Measurements from ENCODE around the gene ARSI.

Gene ARSI

DNA sequence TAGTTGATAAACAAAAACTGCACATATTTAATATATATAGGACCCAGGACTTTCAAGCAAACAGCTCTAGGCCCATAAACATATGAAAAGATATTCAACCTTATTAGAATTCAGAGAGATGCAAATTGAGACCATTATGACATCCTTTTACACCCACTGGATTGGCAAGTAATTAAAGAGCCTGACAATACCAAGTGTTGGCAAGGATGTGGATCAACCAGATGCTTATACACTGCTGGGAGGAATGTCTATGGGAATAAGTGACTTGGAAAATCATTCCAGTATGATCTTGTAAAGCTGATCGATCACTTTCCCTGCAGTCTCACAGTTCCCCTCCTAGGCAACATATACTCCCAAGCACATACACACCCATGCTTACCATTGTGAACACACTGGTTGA, 39.3 kb upstream of the ARSI start (continued):
- TF ChIP-seq ZNF544 (tag by site-specific recombination; IDR thresholded peaks at IDR 0.05) (no peak), ZNF350 (tag by site-specific recombination; IDR thresholded peaks at IDR 0.05) (no peak), ZNF571 (tag by site-specific recombination; IDR thresholded peaks at IDR 0.05) (no peak), ZNF626 (tag by site-specific recombination; IDR thresholded peaks at IDR 0.05) (no peak), ZNF837 (tag by site-specific recombination; IDR thresholded peaks at IDR 0.05) (no peak), ZFHX2 (tag by site-specific recombination; conservative IDR thresholded peaks at IDR 0.05) (no peak), ZIC2 (tag by site-specific recombination; IDR thresholded peaks at IDR 0.05) (no peak), SETDB1 (IDR thresholded peaks at IDR 0.05; ENCODE audit: insufficient read length, low read length) (no peak), ZNF175 (tag by site-specific recombination; IDR thresholded peaks at IDR 0.05) (no peak)
- TF ChIP-seq, protein P1, sequence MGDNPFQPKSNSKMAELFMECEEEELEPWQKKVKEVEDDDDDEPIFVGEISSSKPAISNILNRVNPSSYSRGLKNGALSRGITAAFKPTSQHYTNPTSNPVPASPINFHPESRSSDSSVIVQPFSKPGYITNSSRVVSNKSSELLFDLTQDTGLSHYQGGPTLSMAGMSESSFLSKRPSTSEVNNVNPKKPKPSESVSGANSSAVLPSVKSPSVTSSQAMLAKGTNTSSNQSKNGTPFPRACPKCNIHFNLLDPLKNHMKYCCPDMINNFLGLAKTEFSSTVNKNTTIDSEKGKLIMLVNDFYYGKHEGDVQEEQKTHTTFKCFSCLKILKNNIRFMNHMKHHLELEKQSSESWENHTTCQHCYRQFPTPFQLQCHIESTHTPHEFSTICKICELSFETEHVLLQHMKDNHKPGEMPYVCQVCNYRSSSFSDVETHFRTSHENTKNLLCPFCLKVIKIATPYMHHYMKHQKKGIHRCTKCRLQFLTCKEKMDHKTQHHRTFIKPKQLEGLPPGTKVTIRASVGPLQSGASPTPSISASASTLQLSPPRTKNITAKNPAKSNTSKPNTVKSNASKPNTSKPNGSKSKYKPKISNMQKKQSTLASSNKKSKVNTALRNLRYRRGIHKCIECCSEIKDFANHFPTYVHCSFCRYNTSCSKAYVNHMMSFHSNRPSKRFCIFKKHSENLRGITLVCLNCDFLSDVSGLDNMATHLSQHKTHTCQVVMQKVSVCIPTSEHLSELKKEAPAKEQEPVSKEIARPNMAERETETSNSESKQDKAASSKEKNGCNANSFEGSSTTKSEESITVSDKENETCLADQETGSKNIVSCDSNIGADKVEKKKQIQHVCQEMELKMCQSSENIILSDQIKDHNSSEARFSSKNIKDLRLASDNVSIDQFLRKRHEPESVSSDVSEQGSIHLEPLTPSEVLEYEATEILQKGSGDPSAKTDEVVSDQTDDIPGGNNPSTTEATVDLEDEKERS (tag by site-specific recombination; IDR thresholded peaks at IDR 0.05): no peak
- TF ChIP-seq, protein P2, sequence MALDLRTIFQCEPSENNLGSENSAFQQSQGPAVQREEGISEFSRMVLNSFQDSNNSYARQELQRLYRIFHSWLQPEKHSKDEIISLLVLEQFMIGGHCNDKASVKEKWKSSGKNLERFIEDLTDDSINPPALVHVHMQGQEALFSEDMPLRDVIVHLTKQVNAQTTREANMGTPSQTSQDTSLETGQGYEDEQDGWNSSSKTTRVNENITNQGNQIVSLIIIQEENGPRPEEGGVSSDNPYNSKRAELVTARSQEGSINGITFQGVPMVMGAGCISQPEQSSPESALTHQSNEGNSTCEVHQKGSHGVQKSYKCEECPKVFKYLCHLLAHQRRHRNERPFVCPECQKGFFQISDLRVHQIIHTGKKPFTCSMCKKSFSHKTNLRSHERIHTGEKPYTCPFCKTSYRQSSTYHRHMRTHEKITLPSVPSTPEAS (tag by site-specific recombination; IDR thresholded peaks at IDR 0.05): no peak
- TF ChIP-seq, protein P3, sequence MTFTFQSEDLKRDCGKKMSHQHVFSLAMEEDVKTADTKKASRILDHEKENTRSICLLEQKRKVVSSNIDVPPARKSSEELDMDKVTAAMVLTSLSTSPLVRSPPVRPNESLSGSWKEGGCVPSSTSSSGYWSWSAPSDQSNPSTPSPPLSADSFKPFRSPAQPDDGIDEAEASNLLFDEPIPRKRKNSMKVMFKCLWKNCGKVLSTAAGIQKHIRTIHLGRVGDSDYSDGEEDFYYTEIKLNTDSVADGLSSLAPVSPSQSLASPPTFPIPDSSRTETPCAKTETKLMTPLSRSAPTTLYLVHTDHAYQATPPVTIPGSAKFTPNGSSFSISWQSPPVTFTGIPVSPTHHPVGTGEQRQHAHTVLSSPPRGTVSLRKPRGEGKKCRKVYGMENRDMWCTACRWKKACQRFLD (tag by site-specific recombination; IDR thresholded peaks at IDR 0.05): no peak

DNA sequence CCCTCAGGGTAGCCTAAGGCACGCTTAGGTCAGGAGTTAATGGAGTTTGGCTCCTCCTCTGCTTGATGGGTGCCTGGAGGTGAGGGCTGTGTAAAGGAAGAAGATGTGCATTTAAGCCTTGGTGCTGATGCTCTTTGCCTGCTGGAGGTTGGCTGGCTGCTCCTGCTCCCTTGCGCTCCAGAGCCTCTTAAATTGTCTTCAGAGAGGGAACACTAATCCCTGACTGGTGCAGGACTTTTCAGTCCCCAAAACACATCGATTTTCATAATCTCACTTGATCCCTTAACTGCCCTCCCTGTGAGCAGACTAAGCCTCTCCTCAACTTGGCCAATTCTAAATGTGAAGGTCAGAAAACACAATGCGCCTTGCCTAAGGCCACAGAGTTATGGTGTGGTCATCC, 38.6 kb upstream of the ARSI start:
- Histone ChIP-seq H3K36me3 (ENCODE audit: control insufficient read depth in 2 of 2, insufficient read depth in 1 of 2, low read length in 2 of 2) (no peaks in the 10 kb centered on the region), H3K4me1 (ENCODE audit: control insufficient read depth, insufficient read depth, low read length) (no peaks in the 10 kb centered on the region), H3K9me3 (ENCODE audit: control insufficient read depth, insufficient read depth, low read depth, low read length) (no peaks in the 10 kb centered on the region), H3K27ac (ENCODE audit: extremely low read depth, low read depth, low read length) (no peak overlapping the region), H3K4me3 (ENCODE audit: low read depth, low read length) (no peak overlapping the region)
- ChIA-PET CTCF (no interaction called here), POLR2A (no interaction called here)
- TF ChIP-seq, protein P4, sequence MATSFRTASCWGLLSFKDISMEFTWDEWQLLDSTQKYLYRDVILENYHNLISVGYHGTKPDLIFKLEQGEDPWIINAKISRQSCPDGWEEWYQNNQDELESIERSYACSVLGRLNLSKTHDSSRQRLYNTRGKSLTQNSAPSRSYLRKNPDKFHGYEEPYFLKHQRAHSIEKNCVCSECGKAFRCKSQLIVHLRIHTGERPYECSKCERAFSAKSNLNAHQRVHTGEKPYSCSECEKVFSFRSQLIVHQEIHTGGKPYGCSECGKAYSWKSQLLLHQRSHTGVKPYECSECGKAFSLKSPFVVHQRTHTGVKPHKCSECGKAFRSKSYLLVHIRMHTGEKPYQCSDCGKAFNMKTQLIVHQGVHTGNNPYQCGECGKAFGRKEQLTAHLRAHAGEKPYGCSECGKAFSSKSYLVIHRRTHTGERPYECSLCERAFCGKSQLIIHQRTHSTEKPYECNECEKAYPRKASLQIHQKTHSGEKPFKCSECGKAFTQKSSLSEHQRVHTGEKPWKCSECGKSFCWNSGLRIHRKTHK (tag by site-specific recombination; IDR thresholded peaks at IDR 0.05): no peak
- TF ChIP-seq ZBTB21 (tag by site-specific recombination; IDR thresholded peaks at IDR 0.05): no peak

DNA sequence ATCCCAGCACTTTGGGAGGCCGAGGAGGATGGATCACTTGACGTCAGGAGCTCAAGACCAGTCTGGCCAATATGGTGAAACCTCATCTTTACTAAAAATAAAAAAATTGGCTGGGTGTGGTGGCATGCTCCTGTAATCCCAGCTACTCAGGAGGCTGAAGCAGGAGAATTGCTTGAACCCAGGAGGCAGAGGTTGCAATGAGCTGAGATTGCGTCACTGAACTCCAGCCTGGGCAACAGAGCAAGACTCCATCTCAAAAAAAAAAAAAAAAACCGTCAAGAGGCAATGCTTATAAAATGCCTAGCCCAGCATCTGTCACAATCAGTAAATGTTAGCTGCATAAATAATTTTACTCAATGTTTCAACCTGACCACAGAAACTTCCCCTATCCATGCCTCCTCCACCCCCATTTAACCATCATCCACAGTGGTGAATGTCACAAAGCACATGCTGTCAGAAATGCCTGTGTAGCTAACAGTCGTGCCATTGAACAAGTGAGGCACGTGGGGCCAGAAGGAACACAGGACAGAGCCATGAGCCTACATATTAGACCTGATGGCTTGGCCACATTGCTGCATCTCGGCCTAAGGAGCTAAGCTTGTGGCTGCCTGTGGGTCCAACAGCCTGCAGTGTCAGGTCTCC, 38.0 kb upstream of the ARSI start:
- no peak for TF ChIP-seq ZNF473 (tag by site-specific recombination; IDR thresholded peaks at IDR 0.05)
- no peak for TF ChIP-seq BCL11B (tag by site-specific recombination; IDR thresholded peaks at IDR 0.05; ENCODE audit: low read depth)
- TF ChIP-seq, protein P5, sequence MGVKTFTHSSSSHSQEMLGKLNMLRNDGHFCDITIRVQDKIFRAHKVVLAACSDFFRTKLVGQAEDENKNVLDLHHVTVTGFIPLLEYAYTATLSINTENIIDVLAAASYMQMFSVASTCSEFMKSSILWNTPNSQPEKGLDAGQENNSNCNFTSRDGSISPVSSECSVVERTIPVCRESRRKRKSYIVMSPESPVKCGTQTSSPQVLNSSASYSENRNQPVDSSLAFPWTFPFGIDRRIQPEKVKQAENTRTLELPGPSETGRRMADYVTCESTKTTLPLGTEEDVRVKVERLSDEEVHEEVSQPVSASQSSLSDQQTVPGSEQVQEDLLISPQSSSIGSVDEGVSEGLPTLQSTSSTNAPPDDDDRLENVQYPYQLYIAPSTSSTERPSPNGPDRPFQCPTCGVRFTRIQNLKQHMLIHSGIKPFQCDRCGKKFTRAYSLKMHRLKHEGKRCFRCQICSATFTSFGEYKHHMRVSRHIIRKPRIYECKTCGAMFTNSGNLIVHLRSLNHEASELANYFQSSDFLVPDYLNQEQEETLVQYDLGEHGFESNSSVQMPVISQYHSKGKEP (tag by site-specific recombination; IDR thresholded peaks at IDR 0.05): no peak
- TF ChIP-seq, protein P6, sequence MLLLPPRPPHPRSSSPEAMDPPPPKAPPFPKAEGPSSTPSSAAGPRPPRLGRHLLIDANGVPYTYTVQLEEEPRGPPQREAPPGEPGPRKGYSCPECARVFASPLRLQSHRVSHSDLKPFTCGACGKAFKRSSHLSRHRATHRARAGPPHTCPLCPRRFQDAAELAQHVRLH (tag by site-specific recombination; IDR thresholded peaks at IDR 0.05): no peak
- TF ChIP-seq ZNF37A (tag by site-specific recombination; IDR thresholded peaks at IDR 0.05): no peak
- TF ChIP-seq EGR2 (tag by site-specific recombination; IDR thresholded peaks at IDR 0.05; ENCODE audit: low read depth): no peak
- TF ChIP-seq TCF7L2 (IDR thresholded peaks at IDR 0.05; ENCODE audit: borderline replicate concordance, low read depth, low read length): no peak
- POLR2A ChIA-PET: no interaction called here
- CTCF ChIA-PET: no interaction called here

More for the DNA sequence above, 38.0 kb upstream of the ARSI start:
- H3K36me3 ChIP-seq (ENCODE audit: control insufficient read depth in 2 of 2, insufficient read depth in 1 of 2, low read length in 2 of 2): no peaks in the 10 kb centered on the region
- no peaks in the 10 kb centered on the region for H3K4me1 ChIP-seq (ENCODE audit: control insufficient read depth, insufficient read depth, low read length)
- no peak overlapping the region for H3K27ac ChIP-seq (ENCODE audit: extremely low read depth, low read depth, low read length)
- H3K4me3 ChIP-seq (ENCODE audit: low read depth, low read length): no peak overlapping the region
- H3K9me3 ChIP-seq (ENCODE audit: control insufficient read depth, insufficient read depth, low read depth, low read length): no peaks in the 10 kb centered on the region

Data from HEK293 (cell line).